HUES48 (cell line): Measurements from ENCODE around the gene PDE4DIP.
"Not testable (repeated sequence)": the region's sequence is repeated elsewhere in the genome, so short reads cannot be mapped to it uniquely, and the experiment has no call there.

Experiments
- H3K27ac ChIP-seq: one replicate; pipeline ENCODE4 v1.7.0; 2013; ENCODE audit warnings: low read depth, low read length, inconsistent platforms
- H3K27me3 ChIP-seq: 2 replicates; pipeline ENCODE4 v1.6.1; 2013; ENCODE audit warnings: mild to moderate bottlenecking, low read length; ENCODE audit not compliant: control insufficient read depth, insufficient read depth
- H3K36me3 ChIP-seq: 2 replicates; pipeline ENCODE4 v1.6.1; 2013; ENCODE audit warnings: low read length; ENCODE audit not compliant: control insufficient read depth, insufficient read depth
- H3K4me1 ChIP-seq: 2 replicates; pipeline ENCODE4 v1.6.1; 2013; ENCODE audit warnings: mild to moderate bottlenecking, low read length; ENCODE audit not compliant: control insufficient read depth, insufficient read depth
- H3K4me3 ChIP-seq: 2 replicates; pipeline ENCODE4 v1.5.1; 2013; ENCODE audit warnings: mild to moderate bottlenecking, low read depth, low read length
- H3K9ac ChIP-seq: 2 replicates; pipeline ENCODE4 v1.6.1; 2013; ENCODE audit warnings: mild to moderate bottlenecking, low read depth, low read length, moderate library complexity
- H3K9me3 ChIP-seq: 2 replicates; pipeline ENCODE4 v1.6.1; 2013; ENCODE audit warnings: low read length; ENCODE audit not compliant: control insufficient read depth, insufficient read depth

PDE4DIP gene

GRCh38 chr1:149018577-149018976 lies 174.3 kb downstream of the PDE4DIP start:
- H3K4me3 ChIP-seq, H3K27me3 ChIP-seq, H3K27ac ChIP-seq, H3K9me3 ChIP-seq, H3K9ac ChIP-seq, H3K36me3 ChIP-seq, H3K4me1 ChIP-seq: not testable (repeated sequence)

- H3K36me3 ChIP-seq, H3K4me1 ChIP-seq, H3K9ac ChIP-seq, H3K27ac ChIP-seq, H3K9me3 ChIP-seq, H3K27me3 ChIP-seq, H3K4me3 ChIP-seq: not testable (repeated sequence)
Observed at GRCh38 chr1:149024327-149024726, 180.1 kb downstream of the PDE4DIP start.

GRCh38 chr1:149033916-149034315 lies 189.7 kb downstream of the PDE4DIP start:
- H3K27ac ChIP-seq, H3K9me3 ChIP-seq, H3K4me1 ChIP-seq, H3K9ac ChIP-seq, H3K4me3 ChIP-seq, H3K27me3 ChIP-seq, H3K36me3 ChIP-seq: not testable (repeated sequence)

GRCh38 chr1:149043056-149043455 lies 198.8 kb downstream of the PDE4DIP start:
- H3K27ac ChIP-seq, H3K27me3 ChIP-seq, H3K4me3 ChIP-seq, H3K9ac ChIP-seq, H3K4me1 ChIP-seq, H3K36me3 ChIP-seq, H3K9me3 ChIP-seq: not testable (repeated sequence)

- H3K9ac ChIP-seq = not testable (repeated sequence)
Observed at GRCh38 chr1:149064611-149065010, 220.4 kb downstream of the PDE4DIP start.

GRCh38 chr1:149075505-149076127 lies 231.4 kb downstream of the PDE4DIP start:
- not testable (repeated sequence) for H3K36me3 ChIP-seq, H3K9ac ChIP-seq, H3K4me3 ChIP-seq, H3K27ac ChIP-seq, H3K27me3 ChIP-seq, H3K4me1 ChIP-seq, H3K9me3 ChIP-seq

More at GRCh38 chr1:149064611-149065010, 220.4 kb downstream of the PDE4DIP start:
- not testable (repeated sequence) for H3K4me3 ChIP-seq, H3K4me1 ChIP-seq, H3K9me3 ChIP-seq, H3K27ac ChIP-seq, H3K27me3 ChIP-seq, H3K36me3 ChIP-seq
